Tibial nerve (tissue), 3 donors: ENCODE results near the gene ANKS1A.

ENCODE experiments used
- POLR2A ChIP-seq, 2 donors: fragments of 450-650 bp; IDR thresholded peaks; one replicate each; pipeline ENCODE4 v1.6.1; 2017; ENCODE audit warnings: antibody characterized with exemption in 2 of 2, mild to moderate bottlenecking in 2 of 2, moderate library complexity in 2 of 2
- TF ChIP-seq, protein P1 (sequence below), 5 experiments: fragments of 200-600 bp in 3 of 5; fragments of 450-650 bp in 2 of 5; sonication (generic) in 3 of 5; IDR thresholded peaks; one replicate each; pipeline ENCODE4 v1.5.1; 2016 to 2019; ENCODE audit warnings: antibody characterized with exemption in 5 of 5, mild to moderate bottlenecking in 3 of 5, moderate library complexity in 2 of 5

DNA sequence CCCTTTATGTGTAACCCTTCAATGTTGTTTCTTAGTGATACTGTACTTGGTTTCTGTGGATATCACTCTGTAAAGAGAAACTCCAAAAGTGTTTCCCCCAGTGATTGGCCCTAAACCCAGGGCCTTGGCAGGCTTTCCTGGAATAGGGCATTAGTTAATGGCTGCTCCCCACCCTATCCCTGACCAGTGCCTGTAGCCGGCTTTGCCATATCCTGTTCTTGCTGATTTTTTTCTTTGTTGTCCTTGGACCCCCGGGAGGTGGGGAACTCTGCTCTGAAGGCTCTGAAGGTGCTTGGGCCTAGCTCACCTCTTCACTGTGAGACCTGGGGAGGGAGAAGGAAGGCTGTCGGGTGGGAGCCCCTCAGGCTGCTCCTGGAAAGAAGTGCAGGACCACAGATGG is 131.9 kb downstream of the ANKS1A start:
- TF ChIP-seq, protein P1, sequence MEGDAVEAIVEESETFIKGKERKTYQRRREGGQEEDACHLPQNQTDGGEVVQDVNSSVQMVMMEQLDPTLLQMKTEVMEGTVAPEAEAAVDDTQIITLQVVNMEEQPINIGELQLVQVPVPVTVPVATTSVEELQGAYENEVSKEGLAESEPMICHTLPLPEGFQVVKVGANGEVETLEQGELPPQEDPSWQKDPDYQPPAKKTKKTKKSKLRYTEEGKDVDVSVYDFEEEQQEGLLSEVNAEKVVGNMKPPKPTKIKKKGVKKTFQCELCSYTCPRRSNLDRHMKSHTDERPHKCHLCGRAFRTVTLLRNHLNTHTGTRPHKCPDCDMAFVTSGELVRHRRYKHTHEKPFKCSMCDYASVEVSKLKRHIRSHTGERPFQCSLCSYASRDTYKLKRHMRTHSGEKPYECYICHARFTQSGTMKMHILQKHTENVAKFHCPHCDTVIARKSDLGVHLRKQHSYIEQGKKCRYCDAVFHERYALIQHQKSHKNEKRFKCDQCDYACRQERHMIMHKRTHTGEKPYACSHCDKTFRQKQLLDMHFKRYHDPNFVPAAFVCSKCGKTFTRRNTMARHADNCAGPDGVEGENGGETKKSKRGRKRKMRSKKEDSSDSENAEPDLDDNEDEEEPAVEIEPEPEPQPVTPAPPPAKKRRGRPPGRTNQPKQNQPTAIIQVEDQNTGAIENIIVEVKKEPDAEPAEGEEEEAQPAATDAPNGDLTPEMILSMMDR (IDR thresholded peaks at IDR 0.05) = no peak
- TF ChIP-seq POLR2A (IDR thresholded peaks at IDR 0.05) = no peak
